ENCODE measurements around the gene DDX53. TPM values are rescaled to one million over a fixed set of nuclear protein-coding genes. Genes with fewer than 3 reads are reported as not detected.

DDX53 gene
- total RNA-seq, 1 donor from 2014 or later: not detected

DNA sequence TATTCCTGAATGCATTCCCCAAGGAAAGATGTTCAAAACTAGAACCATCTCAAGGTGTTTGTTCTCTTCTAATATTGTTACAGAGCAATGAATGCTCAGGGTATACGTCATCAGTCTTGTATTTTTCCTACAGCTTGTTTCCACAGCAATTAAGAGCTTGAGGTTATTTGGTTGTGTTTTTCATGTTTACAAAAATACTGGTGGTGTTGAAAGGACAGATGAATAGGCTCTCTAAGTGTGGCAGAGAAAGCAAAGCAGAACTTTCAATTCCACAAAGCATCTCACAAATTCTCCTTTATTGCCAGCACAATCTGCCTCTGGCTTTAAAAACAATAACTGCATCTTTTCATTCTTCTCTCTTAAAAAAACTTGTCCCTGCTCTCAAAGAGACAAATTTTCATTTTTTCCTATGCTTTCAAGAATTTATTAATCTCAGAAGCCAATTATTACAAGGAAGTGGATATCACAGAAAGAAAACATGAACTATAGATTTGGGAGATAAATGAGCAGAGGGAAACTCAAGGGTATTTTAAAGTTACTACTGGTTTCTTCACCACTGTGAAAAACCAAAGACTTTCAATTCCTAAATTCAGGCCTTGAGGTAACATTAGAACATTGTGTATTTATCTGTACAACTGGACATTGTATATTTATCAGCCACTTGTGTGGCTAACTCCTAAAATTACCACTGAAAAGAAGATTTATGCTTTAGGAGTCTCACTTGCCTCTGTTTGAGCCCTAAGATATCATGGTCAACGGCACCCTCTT lies 49.2 kb downstream of the DDX53 start:
- no peak for DNase-seq (ENCODE audit: low read depth, low spot score)

DNA sequence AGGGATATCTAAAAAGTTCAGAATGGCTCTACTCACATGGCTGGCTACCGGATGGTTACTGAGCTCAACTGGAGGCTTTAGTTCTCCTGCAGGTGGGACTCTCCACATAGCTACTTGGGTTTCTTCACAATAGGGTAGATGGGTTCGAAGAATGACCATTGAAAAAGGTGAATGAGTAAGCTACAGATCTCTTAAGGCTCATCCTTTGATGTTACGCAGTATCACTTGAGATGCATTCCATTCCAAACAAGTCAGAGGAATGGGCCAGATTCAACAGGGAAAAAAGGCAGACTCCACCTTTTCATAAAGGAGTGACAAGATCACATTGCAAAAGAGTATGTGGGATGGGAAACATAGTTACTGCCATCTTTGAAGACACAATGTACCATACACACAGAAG lies 52.6 kb downstream of the DDX53 start:
- DNase-seq (ENCODE audit: low read depth, low spot score): no peak
